Astrocyte of the spinal cord (primary cell): ENCODE results near the gene SERGEF.
A peak's percentile ranks its signal among the peaks of the same experiment; 100 is the strongest.

Experiments
- DNase-seq: peaks from one replicate; pipeline ENCODE4 v3.0.0; 2011; ENCODE audit warnings: low read depth, low spot score
- H3K4me3 ChIP-seq: 2 replicates; pipeline ENCODE4 v1.5.1; 2011; ENCODE audit warnings: low read depth, mild to moderate bottlenecking, low read length, moderate library complexity
- CTCF ChIP-seq: IDR thresholded peaks from 2 replicates; pipeline ENCODE4 v1.5.1; 2012; ENCODE audit warnings: low read depth, mild to moderate bottlenecking, low read length, inconsistent platforms
- in situ Hi-C: cut with HindIII; loops from 2 replicates; pipeline ENCODE4 v1.10.0; 2017; ENCODE audit warnings: low sequenced_read_pairs

Gene SERGEF

GRCh38 chr11:17987826-17988225 lies 25.0 kb downstream of the SERGEF start:
- no peak for DNase-seq
- no peak for TF ChIP-seq CTCF
- no peak overlapping the region for H3K4me3 ChIP-seq
- in situ Hi-C loops, result no loop called here

GRCh38 chr11:17986711-17987220 lies 26.1 kb downstream of the SERGEF start:
- H3K4me3 ChIP-seq, result no peak overlapping the region
- in situ Hi-C loops, result no loop called here
- TF ChIP-seq CTCF, result peak; percentile 21
- no peak for DNase-seq

GRCh38 chr11:17986007-17986710 lies 26.7 kb downstream of the SERGEF start:
- in situ Hi-C loops, result no loop called here
- peak; percentile 85 for DNase-seq
- H3K4me3 ChIP-seq, result no peak overlapping the region
- TF ChIP-seq CTCF, result no peak

GRCh38 chr11:17985517-17985916 lies 27.3 kb downstream of the SERGEF start:
- TF ChIP-seq CTCF, result no peak
- DNase-seq, result peak; percentile 59
- H3K4me3 ChIP-seq, result no peak overlapping the region
- in situ Hi-C loops, result no loop called here

GRCh38 chr11:17983569-17983968 lies 29.3 kb downstream of the SERGEF start:
- no peak for DNase-seq
- no peak for TF ChIP-seq CTCF
- in situ Hi-C loops, result no loop called here
- no peak overlapping the region for H3K4me3 ChIP-seq

- TF ChIP-seq CTCF, result peak; percentile 93
- no peak overlapping the region for H3K4me3 ChIP-seq
- in situ Hi-C loops, result no loop called here
- DNase-seq, result no peak
Observed at GRCh38 chr11:17979770-17980371, 33.0 kb downstream of the SERGEF start.
